Stimulated activated CD4-positive, alpha-beta T cell treated with anti-CD3 and anti-CD28 coated beads, Interleukin-15, amount 100 ng/mL, for 24 hours (primary cell): ENCODE measurements around the gene IFT25.
A peak's percentile ranks its signal among the peaks of the same experiment; 100 is the strongest.
"Not testable (repeated sequence)": the region's sequence is repeated elsewhere in the genome, so short reads cannot be mapped to it uniquely, and the experiment has no call there.

Source experiments
- DNase-seq: peaks from one replicate; pipeline ENCODE4 v3.0.0-alpha.2; 2020

IFT25 gene

DNA sequence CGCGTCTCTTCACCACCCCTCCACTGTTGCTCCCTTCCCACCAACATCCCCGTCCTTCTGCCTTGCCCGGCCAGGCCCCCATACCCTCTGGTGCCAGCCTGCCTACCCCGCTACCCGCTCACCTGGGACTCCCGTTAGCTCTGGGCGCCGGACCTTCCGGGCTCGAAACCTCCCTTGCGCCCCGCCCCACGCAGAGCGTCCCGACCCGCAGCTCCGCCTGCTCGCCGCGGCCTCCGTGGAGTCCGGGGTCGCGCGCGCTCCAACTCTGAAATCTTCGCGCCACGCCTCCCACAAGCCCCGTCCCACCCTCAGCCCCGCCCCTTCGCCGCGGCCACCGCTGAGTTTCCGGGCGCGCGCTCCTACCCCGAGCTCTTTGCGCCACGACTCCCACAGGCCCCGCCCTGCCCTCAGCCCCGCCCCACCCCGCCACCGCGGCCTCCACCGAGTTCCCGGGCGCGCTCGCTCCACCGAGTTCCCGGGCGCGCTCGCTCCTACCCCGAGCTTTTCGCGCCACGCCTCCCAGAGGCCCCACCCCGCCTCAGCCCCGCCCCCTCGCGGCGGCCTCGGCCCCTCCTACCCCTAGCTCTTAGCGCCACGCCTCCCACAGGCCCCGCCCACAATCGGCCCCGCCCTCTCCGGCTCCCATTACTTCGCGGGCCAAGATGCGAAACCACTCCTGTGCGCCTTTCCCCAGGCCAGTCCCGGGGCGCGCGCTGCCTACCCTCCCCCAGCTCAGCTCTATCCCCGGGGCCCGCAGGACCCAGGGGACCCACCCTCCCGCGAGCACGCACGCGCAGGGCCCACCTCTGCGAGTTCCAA, at the start of gene IFT25:
TSS of gene IFT25 (minus strand) at position 267 of the 819 bp plus-strand sequence. CDS start 5,617 bp downstream, outside the sequence.
- peak; percentile 96 for DNase-seq

DNA sequence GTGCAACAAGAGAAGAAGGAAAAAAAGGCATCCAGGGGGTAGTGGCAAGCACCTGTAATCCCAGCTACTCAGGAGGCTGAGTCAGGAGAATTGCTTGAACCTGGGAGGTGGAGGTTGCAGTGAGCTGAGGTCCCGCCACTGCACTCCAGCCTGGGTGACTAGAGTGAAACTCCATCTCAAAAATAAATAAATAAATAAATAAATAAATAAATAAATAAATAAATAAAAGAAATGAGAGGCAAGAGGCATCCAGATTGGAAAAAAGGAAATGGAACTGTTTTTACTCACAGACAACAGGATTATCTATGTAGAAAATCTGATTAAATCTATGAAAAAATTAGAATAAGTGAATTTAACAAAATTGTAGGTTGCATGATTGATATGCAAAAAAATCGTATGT, 49.0 kb upstream of the IFT25 start:
- not testable (repeated sequence) for DNase-seq

GRCh38 chr1:53992085-53992874, 46.8 kb upstream of the IFT25 start:
- DNase-seq: no peak

DNA sequence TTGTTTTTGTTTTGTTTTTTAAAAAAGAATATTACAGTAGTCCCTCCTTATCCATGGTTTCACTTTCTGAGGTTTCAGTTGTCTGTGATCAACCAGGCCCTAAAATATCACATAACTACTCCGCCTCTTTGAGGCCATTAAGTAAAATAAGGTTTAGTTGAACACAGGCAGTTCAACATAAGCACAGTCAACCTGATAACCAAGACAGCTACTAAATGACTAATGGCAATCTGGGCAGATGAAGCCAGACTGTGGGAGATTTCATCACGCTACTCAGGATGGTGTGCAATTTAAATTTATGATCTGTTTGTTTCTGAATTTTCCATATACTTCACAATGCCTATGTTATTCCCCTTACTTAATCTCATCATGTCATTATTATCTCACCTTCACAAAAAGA, 42.4 kb upstream of the IFT25 start:
- DNase-seq: no peak

GRCh38 chr1:53986458-53986857, 41.0 kb upstream of the IFT25 start:
- no peak for DNase-seq

DNA sequence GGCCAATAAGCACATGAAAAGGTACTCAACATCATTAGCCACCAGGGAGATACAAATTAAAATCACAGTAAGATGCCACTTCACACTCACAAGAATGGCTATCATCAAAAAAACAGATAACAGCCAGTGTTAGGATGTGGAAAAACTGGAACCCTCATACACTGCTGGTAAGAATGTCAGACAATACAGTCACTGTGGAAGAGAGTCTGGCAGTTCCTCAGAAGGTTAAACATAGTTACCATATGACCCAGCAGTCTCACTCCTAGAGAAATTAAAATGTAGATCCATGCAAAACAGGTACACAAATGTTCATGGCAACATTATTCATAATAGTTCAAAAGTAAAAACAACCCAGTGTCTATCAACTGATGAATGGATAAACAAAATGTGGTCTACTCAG, 39.2 kb upstream of the IFT25 start:
- DNase-seq: no peak

DNA sequence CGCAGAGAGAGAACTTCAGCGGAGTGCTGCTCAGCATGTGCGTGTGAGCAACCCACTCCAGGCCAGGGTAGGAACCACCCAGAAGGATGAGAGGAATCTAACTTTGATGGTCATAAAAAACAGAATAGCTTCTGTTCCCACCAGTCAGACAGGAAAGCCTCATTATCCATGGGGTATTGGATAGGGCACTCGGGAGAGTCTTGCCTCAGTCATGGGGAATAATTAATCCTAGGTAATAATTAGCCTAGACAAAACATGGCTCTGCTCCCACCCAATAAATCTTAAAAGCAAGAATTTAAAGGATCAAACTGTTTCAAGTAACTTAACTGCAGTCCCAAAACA, 37.2 kb upstream of the IFT25 start:
- no peak for DNase-seq

- no peak for DNase-seq
Measured at GRCh38 chr1:53982034-53982762, 36.7 kb upstream of the IFT25 start.

- no peak for DNase-seq
Measured at GRCh38 chr1:53981220-53981619, 35.7 kb upstream of the IFT25 start.

GRCh38 chr1:53979712-53980450, 34.4 kb upstream of the IFT25 start:
- no peak for DNase-seq

DNA sequence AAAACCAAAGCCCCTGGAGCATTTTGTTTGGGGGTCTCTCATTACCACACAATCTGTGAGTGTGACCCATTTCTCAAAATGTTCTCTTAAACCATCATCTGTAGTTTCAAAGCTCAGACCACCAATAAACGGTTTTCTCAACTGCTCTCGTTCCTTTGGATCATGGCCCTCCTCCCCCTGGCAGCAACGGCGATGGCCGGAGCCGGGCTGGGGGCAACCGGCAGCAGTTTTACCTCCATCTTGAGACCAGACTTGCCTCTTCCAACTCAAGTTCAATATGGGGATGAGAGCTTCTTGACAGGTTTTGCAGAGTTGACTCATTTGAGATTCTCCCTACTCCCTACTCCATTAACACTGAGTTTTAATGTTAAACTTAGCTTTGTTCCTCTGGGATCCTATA, 30.4 kb upstream of the IFT25 start:
- DNase-seq: no peak

DNA sequence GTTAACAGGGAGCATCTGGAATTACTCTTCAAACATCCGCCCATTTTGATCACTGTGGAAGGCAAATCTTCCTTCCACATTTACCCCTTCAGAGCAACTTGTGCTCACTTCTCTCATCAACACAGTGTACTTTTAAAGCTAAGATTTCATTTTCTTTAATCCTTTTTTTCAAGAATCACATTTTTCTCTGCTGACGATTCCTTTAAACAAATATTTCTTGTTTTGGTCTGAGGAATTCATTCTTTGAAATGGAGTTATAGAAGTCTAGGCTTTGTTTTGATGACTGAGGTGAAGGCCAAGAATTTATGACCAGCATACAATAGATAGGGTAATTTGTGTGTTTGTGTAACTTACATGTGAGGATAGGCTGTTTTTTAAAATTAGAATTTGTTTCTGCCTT, 26.2 kb upstream of the IFT25 start:
- DNase-seq: no peak

DNA sequence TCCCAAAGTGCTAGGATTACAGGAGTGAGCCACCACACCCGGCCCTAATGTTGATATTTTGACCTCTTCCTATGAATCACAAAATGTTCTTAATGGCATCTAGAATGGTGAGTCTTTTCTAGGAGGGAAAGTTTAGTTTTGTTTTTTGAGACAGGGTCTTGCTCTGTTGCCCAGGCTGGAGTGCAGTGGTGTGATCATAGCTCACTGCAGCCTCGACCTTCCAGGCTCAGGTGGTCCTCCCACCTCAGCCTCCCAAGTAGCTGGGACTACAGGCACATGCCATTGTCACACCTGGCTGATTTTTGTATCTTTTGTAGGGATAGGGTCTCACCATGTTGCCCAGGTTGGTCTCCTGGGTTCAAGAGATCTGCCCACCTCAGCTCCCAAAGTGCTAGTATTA, 23.8 kb upstream of the IFT25 start:
- not testable (repeated sequence) for DNase-seq

GRCh38 chr1:53968125-53968513, 22.6 kb upstream of the IFT25 start:
- no peak for DNase-seq

GRCh38 chr1:53967409-53968124, 22.1 kb upstream of the IFT25 start:
- DNase-seq: no peak

DNA sequence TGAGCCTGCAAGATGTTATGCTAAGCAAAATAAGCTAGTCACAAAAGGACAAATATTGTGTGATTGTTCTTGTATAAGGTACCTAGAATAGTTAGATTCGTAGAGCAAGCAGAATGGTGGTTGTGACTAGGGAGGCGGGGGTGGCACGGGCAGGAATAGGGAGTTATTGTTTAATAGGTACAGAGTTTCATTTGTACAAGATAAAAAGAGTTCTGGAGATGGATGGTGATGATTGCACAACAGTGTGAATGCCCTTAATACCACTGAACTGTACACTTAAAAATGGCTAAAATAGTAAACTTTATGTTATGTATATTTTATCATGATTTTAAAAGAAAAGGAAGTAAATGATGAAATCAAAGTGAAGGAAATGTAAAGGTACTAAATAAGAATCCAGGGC, 21.3 kb upstream of the IFT25 start:
- DNase-seq: no peak

- DNase-seq: no peak
Measured at GRCh38 chr1:53964109-53964508, 18.6 kb upstream of the IFT25 start.

DNA sequence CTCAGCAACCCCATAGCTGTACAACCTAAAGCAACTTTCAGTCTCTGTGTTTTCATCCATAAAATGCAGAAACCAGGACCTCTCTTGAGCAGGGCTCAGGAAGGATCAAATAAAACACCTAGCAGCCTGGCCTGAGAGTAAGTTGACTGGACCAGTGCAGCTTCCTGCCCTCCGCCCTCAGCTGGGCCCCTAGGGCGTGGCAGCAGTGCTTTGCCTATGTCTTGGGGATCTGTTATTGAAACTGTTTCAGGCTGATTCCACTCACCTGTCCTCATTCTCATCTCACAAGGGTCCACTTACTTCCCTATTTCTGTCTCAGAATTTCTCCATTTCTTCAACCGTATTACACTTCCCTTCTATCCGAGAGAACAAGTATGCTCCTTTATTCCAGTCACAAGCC, 18.0 kb upstream of the IFT25 start:
- no peak for DNase-seq

DNA sequence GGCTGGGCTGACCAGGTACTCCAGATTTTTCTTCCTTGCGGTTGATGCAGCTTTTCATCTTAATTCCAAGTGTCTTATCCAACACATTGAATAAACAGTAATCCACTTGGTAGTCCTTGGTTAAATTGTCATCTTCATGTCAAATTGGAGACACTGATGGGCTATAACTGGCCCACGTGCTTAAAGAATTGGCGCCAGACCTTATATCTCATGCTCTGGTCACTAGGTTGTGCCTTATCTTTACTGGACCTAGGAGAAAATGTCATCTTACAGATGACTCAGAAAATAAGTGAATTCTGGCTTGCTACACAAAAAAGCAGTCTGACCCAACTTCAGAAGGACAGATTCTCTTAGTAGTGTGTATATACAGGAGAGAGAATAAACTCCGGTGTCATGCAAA, 16.9 kb upstream of the IFT25 start:
- no peak for DNase-seq

GRCh38 chr1:53959664-53960250, 14.3 kb upstream of the IFT25 start:
- no peak for DNase-seq

- DNase-seq: no peak
Measured at GRCh38 chr1:53957194-53957818, 11.8 kb upstream of the IFT25 start.
